ENCODE data around the gene TRMU. TPM values are rescaled to one million over a fixed set of nuclear protein-coding genes. Genes with fewer than 3 reads are reported as not detected.

The TRMU gene
- polyA plus RNA-seq, 1 donor (not counting 4 experiments of a cell fraction or from before 2014, with no cell fraction given) = 33.6 TPM

- Histone ChIP-seq H3K9me1 (ENCODE audit: control insufficient read depth, extremely low read depth, insufficient read depth, low read length) (no peaks in the 10 kb centered on the region), H3K36me3 (ENCODE audit: control insufficient read depth in 2 of 2, extremely low read depth in 1 of 2, insufficient read depth in 2 of 2, low read length in 2 of 2) (peaks cover 56 to 72% of the 10 kb centered on the region in 2 experiments), H3K9me3 (ENCODE audit: control insufficient read depth, low read depth, low read length) (no peaks in the 10 kb centered on the region), H2AFZ (ENCODE audit: control insufficient read depth, low read length) (no peak overlapping the region), H3K4me1 (ENCODE audit: control insufficient read depth, extremely low read depth, insufficient read depth, low read length) (no peaks in the 10 kb centered on the region), H4K20me1 (ENCODE audit: control insufficient read depth, extremely low read depth, insufficient read depth, low read length) (no peaks in the 10 kb centered on the region), H3K4me2 (ENCODE audit: control insufficient read depth, extremely low read depth, insufficient read depth, low read depth, low read length) (no peak overlapping the region), H3K9ac (ENCODE audit: control insufficient read depth, extremely low read depth, insufficient read depth, low read length) (no peak overlapping the region), H3K79me2 (ENCODE audit: control insufficient read depth, insufficient read depth, low read length) (peaks cover 2% of the 10 kb centered on the region), H3K4me3 (ENCODE audit: control insufficient read depth in 2 of 3, extremely low read depth in 1 of 3, insufficient read depth in 2 of 3, low read depth in 1 of 3, low read length in 3 of 3) (no peak overlapping the region), H3K27ac (ENCODE audit: control insufficient read depth, insufficient read depth, low read length) (no peak overlapping the region), H3K27me3 (ENCODE audit: control insufficient read depth, extremely low read depth, insufficient read depth, low read length) (no peaks in the 10 kb centered on the region)
- DNase-seq (ENCODE audit: low read depth, low spot score) (no peak), FAIRE-seq (no peak)
- TF ChIP-seq CTCF (optimal IDR thresholded peaks at IDR 0.05 in 1 of 3, IDR thresholded peaks at IDR 0.05 in 1 of 3, conservative IDR thresholded peaks at IDR 0.05 in 1 of 3; ENCODE audit: extremely low read depth in 1 of 3, insufficient read depth in 2 of 3, low read length in 3 of 3) = no peak
- no peak for TF ChIP-seq EZH2 (IDR thresholded peaks at IDR 0.05; ENCODE audit: low read length)
- dilution Hi-C loops (cut with MboI; ENCODE audit: extremely low pct_ligation_motif_present, low sequenced_read_pairs) = no loop called here
These were observed 11.3 kb downstream of the TRMU start for GRCh38 chr22:46346680-46347405.

- peaks cover 2% of the 10 kb centered on the region for H4K20me1 ChIP-seq (ENCODE audit: control insufficient read depth, extremely low read depth, insufficient read depth, low read length)
These were observed 12.1 kb downstream of the TRMU start for GRCh38 chr22:46347646-46348045.

More at GRCh38 chr22:46347646-46348045, 12.1 kb downstream of the TRMU start:
- peaks cover 4% of the 10 kb centered on the region for H3K4me1 ChIP-seq (ENCODE audit: control insufficient read depth, extremely low read depth, insufficient read depth, low read length)
- peaks cover 2% of the 10 kb centered on the region for H3K79me2 ChIP-seq (ENCODE audit: control insufficient read depth, insufficient read depth, low read length)
- H3K9me1 ChIP-seq (ENCODE audit: control insufficient read depth, extremely low read depth, insufficient read depth, low read length) = peaks cover under 1% of the 10 kb centered on the region
- FAIRE-seq = no peak
- dilution Hi-C loops (cut with MboI; ENCODE audit: extremely low pct_ligation_motif_present, low sequenced_read_pairs) = no loop called here
- peaks cover 56 to 74% of the 10 kb centered on the region in 2 experiments for H3K36me3 ChIP-seq (ENCODE audit: control insufficient read depth in 2 of 2, extremely low read depth in 1 of 2, insufficient read depth in 2 of 2, low read length in 2 of 2)
- no peaks in the 10 kb centered on the region for H3K27me3 ChIP-seq (ENCODE audit: control insufficient read depth, extremely low read depth, insufficient read depth, low read length)
- H3K4me2 ChIP-seq (ENCODE audit: control insufficient read depth, extremely low read depth, insufficient read depth, low read depth, low read length) = no peak overlapping the region
- H3K27ac ChIP-seq (ENCODE audit: control insufficient read depth, insufficient read depth, low read length) = no peak overlapping the region
- no peak overlapping the region for H3K9ac ChIP-seq (ENCODE audit: control insufficient read depth, extremely low read depth, insufficient read depth, low read length)
- TF ChIP-seq EZH2 (IDR thresholded peaks at IDR 0.05; ENCODE audit: low read length) (no peak), CTCF (optimal IDR thresholded peaks at IDR 0.05 in 1 of 3, IDR thresholded peaks at IDR 0.05 in 1 of 3, conservative IDR thresholded peaks at IDR 0.05 in 1 of 3; ENCODE audit: extremely low read depth in 1 of 3, insufficient read depth in 2 of 3, low read length in 3 of 3) (no peak)
- H3K9me3 ChIP-seq (ENCODE audit: control insufficient read depth, low read depth, low read length) = no peaks in the 10 kb centered on the region
- H2AFZ ChIP-seq (ENCODE audit: control insufficient read depth, low read length) = no peak overlapping the region
- no peak overlapping the region for H3K4me3 ChIP-seq (ENCODE audit: control insufficient read depth in 2 of 3, extremely low read depth in 1 of 3, insufficient read depth in 2 of 3, low read depth in 1 of 3, low read length in 3 of 3)
- DNase-seq (ENCODE audit: low read depth, low spot score) = no peak

All from keratinocyte (primary cell).